ENCODE measurements around the gene ECE1. TPM values are rescaled to one million over a fixed set of nuclear protein-coding genes. Genes with fewer than 3 reads are reported as not detected.

ECE1 gene
- total and polyA plus RNA-seq, 9 of the 15 experiments (the other 6 are each of a cell fraction or from before 2014, with no cell fraction given): 0.56 to 34.8 (median 11.0) TPM

- TF ChIP-seq SAFB (IDR thresholded peaks at IDR 0.05; ENCODE audit: borderline replicate concordance, low read depth, low read length) (no peak), E4F1 (CRISPR knock-in tag; IDR thresholded peaks at IDR 0.05; ENCODE audit: borderline replicate concordance) (no peak), MCM2 (IDR thresholded peaks at IDR 0.05; ENCODE audit: low read depth) (no peak), RBM22 (IDR thresholded peaks at IDR 0.05; ENCODE audit: low read depth, low read length, poor library complexity, severe bottlenecking) (peak; percentile 45), ZBTB49 (CRISPR knock-in tag; IDR thresholded peaks at IDR 0.05; ENCODE audit: borderline replicate concordance) (no peak), CCNT2 (IDR thresholded peaks at IDR 0.05; ENCODE audit: borderline replicate concordance, extremely low read depth, insufficient read length, low read depth, low read length) (peak; percentile 31), POLR2H (tag; IDR thresholded peaks at IDR 0.05; ENCODE audit: low read depth) (peak; percentile 85), CREB1 (IDR thresholded peaks at IDR 0.05) (no peak), CREB1 (CRISPR knock-in tag; IDR thresholded peaks at IDR 0.05) (no peak), GABPB2 (CRISPR knock-in tag; conservative IDR thresholded peaks at IDR 0.05) (no peak), IRF9 (tag; IDR thresholded peaks at IDR 0.05) (peak; percentile 39; the same call in 1 of the 2 replicates), SRSF3 (IDR thresholded peaks at IDR 0.05; ENCODE audit: insufficient read depth, low read length) (no peak), ZNF165 (CRISPR knock-in tag; IDR thresholded peaks at IDR 0.05; ENCODE audit: borderline replicate concordance) (peak; percentile 15; the same call in 1 of the 2 replicates), POLR2G (IDR thresholded peaks at IDR 0.05; ENCODE audit: low read depth, low read length) (peak; percentile 96), CREB3L1 (IDR thresholded peaks at IDR 0.05; ENCODE audit: borderline replicate concordance, low read depth) (peak; percentile 25; the same call in 1 of the 2 replicates), BHLHE40 (IDR thresholded peaks at IDR 0.05; ENCODE audit: low read length) (no peak), ZNF282 (CRISPR knock-in tag; IDR thresholded peaks at IDR 0.05) (0 out of 2 replicates have a peak, but pooled peaks have one; percentile 57), ZNF77 (CRISPR knock-in tag; IDR thresholded peaks at IDR 0.05) (no peak), TAF7 (tag; IDR thresholded peaks at IDR 0.05) (peak; percentile 89)
Observed at GRCh38 chr1:21176586-21177555, 113.4 kb downstream of the ECE1 start, which contains the start of gene EIF4G3 (continued).
